NCI-H2081 (cell line): ENCODE results near the gene SYCP2.
A peak's percentile ranks its signal among the peaks of the same experiment; 100 is the strongest.
"Not testable (repeated sequence)": the region's sequence is repeated elsewhere in the genome, so short reads cannot be mapped to it uniquely, and the experiment has no call there.

Experiments used
- DNase-seq, 2 experiments: peaks; one replicate each; lab custom pipeline; 2025; lab: John Stamatoyannopoulos, UW

SYCP2 gene

GRCh38 chr20:59908855-59909254, 24.6 kb downstream of the SYCP2 start:
- DNase-seq, result no peak

GRCh38 chr20:59903621-59904020, 29.8 kb downstream of the SYCP2 start:
- no peak for DNase-seq

- no peak for DNase-seq
Measured at GRCh38 chr20:59902470-59902869, 31.0 kb downstream of the SYCP2 start.

GRCh38 chr20:59895908-59896307, 37.5 kb downstream of the SYCP2 start:
- no peak for DNase-seq

- DNase-seq, result no peak
Measured at GRCh38 chr20:59891581-59891980, 41.9 kb downstream of the SYCP2 start.

- not testable (repeated sequence) for DNase-seq
Measured at GRCh38 chr20:59890035-59890434, 43.4 kb downstream of the SYCP2 start.

- no peak for DNase-seq
Measured at GRCh38 chr20:59888050-59888449, 45.4 kb downstream of the SYCP2 start.

DNA sequence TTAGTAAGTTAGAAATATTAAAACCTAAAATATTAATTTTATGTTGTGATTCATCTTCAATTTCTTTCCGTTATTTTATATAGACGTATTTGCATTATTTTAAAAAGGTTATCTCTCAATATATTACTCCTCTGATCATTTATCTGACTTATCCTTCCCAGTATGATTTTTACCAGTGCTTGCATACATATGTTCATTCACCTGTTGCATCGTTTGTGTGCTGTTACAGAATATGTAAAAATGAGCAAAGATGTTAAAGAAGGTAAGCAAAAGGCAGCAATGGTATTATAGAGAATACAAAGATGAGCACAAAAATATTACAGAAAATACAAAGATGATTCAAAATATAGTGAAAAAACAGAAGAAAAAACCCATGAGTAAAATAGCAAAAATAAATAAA, 48.9 kb downstream of the SYCP2 start:
- DNase-seq, result no peak

GRCh38 chr20:59880198-59880597, 53.2 kb downstream of the SYCP2 start:
- DNase-seq, result no peak

DNA sequence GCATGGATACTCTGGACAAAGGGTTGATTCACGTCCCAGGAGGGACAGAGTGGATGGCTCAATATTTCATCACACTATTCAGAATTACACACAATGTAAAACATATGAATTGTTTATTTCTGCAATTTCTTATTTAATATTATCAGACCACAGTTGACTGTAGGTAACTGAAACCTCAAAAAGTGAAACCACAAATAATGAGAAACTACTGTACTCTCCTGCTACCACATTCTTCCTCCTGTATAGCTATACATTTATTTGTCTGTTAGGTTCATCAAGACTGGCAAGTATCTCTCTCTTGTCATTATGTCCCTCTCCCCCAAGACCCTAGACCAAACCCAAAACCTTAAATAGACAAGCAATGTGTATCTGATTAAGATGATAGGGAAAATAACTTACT, 60.0 kb downstream of the SYCP2 start:
- DNase-seq, result no peak

DNA sequence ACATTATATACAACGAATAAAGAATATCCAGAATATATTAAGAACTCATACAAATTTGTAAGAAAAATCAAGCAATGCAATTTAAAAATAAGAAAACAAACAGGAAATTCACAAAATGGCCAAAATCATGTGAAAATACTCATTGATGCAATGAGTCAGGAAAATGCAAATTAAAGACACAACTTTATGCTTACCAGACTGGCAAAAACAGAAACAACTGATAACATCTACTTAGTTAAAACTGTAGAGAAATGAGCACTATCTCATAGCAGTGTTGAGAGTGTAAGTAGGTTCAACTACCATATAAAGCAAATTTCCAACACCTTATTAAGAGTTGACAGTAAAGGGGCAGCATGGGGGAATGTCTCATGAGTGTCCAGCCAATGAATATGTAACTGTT, 62.3 kb downstream of the SYCP2 start:
- no peak for DNase-seq

GRCh38 chr20:59866338-59866737, 67.1 kb downstream of the SYCP2 start:
- DNase-seq, result no peak

DNA sequence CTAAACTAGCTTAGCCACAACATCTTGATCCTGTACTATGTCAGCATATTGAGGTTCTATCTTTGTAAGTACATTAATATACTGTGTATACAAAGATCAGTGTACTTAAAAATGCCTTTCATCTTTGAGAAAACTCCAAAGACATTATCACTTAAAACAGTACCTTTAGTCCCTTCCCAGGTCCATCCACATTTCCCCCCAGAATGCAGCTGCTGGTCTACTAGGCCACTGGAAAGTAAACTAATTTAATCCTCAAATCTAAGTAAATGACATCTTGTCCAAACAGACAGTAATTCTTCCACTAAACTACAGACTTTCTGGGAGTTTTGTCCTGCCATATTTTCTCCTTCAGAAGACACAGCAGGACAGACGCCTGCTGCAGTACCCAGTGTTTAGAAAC, 68.7 kb downstream of the SYCP2 start:
- DNase-seq, result no peak

- DNase-seq, result no peak
Measured at GRCh38 chr20:59863058-59863457, 70.4 kb downstream of the SYCP2 start.

DNA sequence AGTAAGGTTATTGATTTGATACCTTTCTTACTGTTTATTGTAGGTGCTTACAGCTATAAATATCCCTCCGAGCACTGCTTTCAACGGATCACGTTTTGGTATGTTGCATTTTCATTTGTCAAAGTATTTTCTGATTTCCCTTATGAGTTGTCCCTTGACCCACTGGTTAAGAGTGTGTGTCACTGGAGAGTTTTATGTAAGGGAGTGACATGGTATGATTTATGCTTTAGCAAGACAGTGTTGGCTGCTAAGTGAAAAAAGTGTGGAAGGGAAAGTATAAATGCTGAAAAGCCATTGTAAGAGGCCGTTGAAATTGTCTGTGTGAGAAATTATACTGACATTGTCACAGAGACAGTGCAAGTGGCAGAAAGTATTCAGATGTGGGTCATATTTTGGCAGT, 72.0 kb downstream of the SYCP2 start:
- DNase-seq, result no peak

DNA sequence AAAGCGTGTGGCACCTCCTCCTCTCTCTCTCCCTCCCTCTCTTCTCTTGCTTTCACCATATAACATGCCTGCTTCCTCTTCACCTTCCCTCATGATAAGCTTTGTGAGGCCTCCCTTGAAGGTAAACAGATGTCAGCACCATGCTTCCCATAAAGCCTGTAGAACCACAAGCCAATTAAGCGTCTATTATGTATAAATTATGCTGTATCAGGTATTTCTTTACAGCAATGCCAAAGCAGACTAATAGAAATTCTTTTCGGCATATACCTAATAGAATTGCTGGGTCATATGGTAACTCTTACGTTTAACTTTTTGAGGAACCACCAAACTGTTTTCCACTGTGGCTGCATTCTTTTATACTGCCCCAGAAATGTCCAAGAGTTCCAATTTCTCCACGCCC, 75.0 kb downstream of the SYCP2 start:
- no peak for DNase-seq

DNA sequence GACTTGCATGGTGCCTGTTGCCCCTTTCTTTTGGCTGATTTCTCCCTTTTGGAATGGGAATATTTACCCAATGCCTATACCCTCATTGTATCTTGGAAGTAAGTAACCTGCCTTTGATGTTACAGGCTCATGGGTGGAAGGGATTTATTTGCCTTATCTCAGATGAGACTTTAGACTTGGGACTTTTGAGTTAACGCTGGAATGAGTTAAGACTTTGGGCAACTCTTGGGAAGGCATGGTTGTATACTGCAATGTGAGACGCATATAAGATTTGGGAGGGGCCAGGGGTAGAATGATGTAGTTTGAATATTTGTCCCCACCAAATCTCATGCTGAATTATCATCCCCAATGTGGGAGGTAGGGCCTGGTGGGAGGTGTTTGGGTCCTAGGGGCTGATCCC, 75.5 kb downstream of the SYCP2 start:
- no peak for DNase-seq

- DNase-seq, result not testable (repeated sequence)
Measured at GRCh38 chr20:59856941-59857340, 76.5 kb downstream of the SYCP2 start.

DNA sequence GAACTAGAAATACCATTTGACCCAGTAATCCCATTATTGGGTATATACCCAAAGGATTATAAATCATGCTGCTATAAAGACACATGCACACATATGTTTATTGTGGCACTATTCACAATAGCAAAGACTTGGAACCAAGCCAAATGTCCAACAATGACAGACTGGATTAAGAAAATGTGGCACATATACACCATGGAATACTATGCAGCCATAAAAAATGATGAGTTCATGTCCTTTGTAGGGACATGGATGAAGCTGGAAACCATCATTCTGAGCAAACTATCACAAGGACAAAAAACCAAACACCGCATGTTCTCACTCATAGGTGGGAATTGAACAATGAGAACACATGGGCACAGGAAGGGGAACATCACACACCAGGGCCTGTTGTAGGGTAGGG, 76.9 kb downstream of the SYCP2 start:
- DNase-seq, result not testable (repeated sequence)

DNA sequence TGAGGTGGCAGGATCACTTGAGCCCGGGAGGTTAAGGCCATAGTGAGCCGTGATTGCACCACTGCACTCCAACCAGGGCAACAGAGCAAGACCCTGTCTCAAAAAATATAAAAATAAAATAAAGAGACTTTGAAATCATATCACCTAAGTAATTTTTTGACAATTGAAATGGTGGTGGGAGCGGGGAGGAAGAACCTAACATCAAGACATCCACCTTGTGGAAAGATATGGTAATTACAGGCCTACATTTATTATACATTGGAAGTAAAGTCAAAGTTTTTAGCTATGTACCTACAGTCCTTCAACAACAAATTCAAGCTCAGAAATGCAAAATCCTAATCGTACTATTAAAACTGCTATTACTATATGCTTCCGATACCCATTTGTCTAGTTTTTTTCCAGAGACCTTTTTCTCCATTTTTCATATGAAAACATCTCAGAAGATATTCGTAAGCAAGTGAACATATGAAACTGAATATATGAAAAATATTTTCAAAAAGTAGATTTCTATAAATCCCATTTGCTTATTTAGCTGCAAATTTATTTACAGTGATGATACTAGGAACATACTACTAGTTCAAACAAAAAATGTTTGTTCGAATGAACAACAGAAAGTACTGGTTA, 83.3 kb downstream of the SYCP2 start:
- peak in 1 of 2 experiments; percentile 4 for DNase-seq

GRCh38 chr20:59848182-59848581, 85.3 kb downstream of the SYCP2 start:
- no peak for DNase-seq

DNA sequence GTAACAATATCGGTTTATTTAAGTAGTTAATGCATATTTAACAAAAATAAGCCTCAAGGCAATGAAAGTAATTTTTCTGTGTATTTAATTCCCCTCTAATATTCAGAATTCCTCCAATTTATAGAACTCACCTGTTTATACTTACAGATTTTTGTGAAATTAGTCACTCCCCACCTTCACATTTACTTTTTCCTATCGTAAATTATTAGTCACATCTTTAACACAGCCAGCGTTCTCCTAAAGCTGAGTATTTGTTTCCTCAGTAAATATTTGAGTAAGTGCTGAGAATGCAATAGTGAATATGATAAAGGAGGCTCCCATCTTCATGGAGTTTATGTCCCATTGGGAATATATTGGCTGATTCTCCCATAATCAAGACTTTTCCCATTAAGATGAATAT, 88.0 kb downstream of the SYCP2 start:
- DNase-seq, result no peak

- no peak for DNase-seq
Measured at GRCh38 chr20:59839400-59839799, 94.0 kb downstream of the SYCP2 start.

- DNase-seq, result no peak
Measured at GRCh38 chr20:59837623-59838394, 95.6 kb downstream of the SYCP2 start.
